22Rv1 (cell line): Measurements from ENCODE around the gene SCGB1D1.

Source experiments
- CTCF ChIP-seq: fragments of 450-650 bp; IDR thresholded peaks from 2 replicates; pipeline ENCODE4 v1.5.1; 2017; ENCODE audit warnings: mild to moderate bottlenecking
- ZFX ChIP-seq: fragments of 450-650 bp; IDR thresholded peaks from 2 replicates; pipeline ENCODE4 v1.6.1; 2017; ENCODE audit warnings: antibody characterized with exemption, borderline replicate concordance

- TF ChIP-seq CTCF: no peak
- no peak for TF ChIP-seq ZFX
Measured at GRCh38 chr11:62142921-62143320, 47.1 kb upstream of the SCGB1D1 start.
